Measurements from ENCODE around the gene NEAT1. TPM values are rescaled to one million over a fixed set of nuclear protein-coding genes. Genes with fewer than 3 reads are reported as not detected.
"Not testable (repeated sequence)": the region's sequence is repeated elsewhere in the genome, so short reads cannot be mapped to it uniquely, and the experiment has no call there.

Gene NEAT1
- total RNA-seq, 2 donors from 2014 or later = 554 to 555 TPM

- DNase-seq (no peak), ATAC-seq (no peak)
- Mint-ChIP-seq H3K27me3 (no peaks in the 10 kb centered on the region), H3K36me3 (ENCODE audit: low read depth) (no peaks in the 10 kb centered on the region), H3K4me1 (peaks cover 9% of the 10 kb centered on the region), H3K27ac (no peak overlapping the region), H3K4me3 (no peak overlapping the region)
- no peaks in the 10 kb centered on the region for H3K9me3 ChIP-seq (ENCODE audit: control insufficient read depth, low read length, poor library complexity, severe bottlenecking)
These were observed 37.0 kb downstream of the NEAT1 start for GRCh38 chr11:65459552-65459951.

GRCh38 chr11:65465471-65465870, 42.9 kb downstream of the NEAT1 start:
- DNase-seq; H3K27ac Mint-ChIP-seq; H3K27me3 Mint-ChIP-seq; ATAC-seq; H3K9me3 ChIP-seq (ENCODE audit: control insufficient read depth, low read length, poor library complexity, severe bottlenecking); H3K4me3 Mint-ChIP-seq; H3K36me3 Mint-ChIP-seq (ENCODE audit: low read depth): not testable (repeated sequence)
- H3K4me1 Mint-ChIP-seq = peaks cover 10% of the 10 kb centered on the region

- not testable (repeated sequence) for H3K9me3 ChIP-seq (ENCODE audit: control insufficient read depth, low read length, poor library complexity, severe bottlenecking); ATAC-seq; H3K27ac Mint-ChIP-seq; DNase-seq; H3K36me3 Mint-ChIP-seq (ENCODE audit: low read depth); H3K27me3 Mint-ChIP-seq; H3K4me3 Mint-ChIP-seq
- H3K4me1 Mint-ChIP-seq = peaks cover 14% of the 10 kb centered on the region
These were observed 44.7 kb downstream of the NEAT1 start for GRCh38 chr11:65467306-65467705.

DNA sequence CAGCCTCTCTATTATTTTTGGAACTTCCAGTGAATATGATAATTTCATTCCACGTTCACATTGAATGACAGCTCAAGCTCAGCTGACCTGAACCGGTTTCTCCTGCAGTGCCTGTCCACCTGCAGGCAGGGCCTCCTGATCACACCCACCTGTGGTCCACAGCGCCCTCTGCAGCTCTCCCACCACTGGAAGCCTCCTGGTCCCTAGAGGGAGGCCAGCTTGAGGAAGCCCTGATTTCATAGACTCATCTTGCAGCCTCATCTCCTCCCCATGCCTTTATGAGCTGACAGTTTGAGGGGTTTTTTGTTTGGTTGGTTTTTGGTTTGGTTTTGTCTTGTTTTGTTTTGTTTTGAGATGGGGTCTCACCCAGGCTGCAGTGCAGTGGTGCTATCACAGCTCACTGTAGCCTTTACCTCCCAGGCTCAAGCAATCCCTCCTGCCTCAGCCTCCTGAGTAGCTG, 46.3 kb downstream of the NEAT1 start:
- no peak overlapping the region for H3K4me3 Mint-ChIP-seq
- ATAC-seq = peak; percentile 30
- H3K9me3 ChIP-seq (ENCODE audit: control insufficient read depth, low read length, poor library complexity, severe bottlenecking) = no peaks in the 10 kb centered on the region
- peaks cover 14% of the 10 kb centered on the region for H3K4me1 Mint-ChIP-seq
- peak; percentile 34 to 39 (median 38) for DNase-seq
- no peaks in the 10 kb centered on the region for H3K36me3 Mint-ChIP-seq (ENCODE audit: low read depth)
- no peaks in the 10 kb centered on the region for H3K27me3 Mint-ChIP-seq
- no peak overlapping the region for H3K27ac Mint-ChIP-seq

- peak overlapping the region; percentile 98 for H3K27ac Mint-ChIP-seq
- peaks cover 14% of the 10 kb centered on the region for H3K4me1 Mint-ChIP-seq
- no peaks in the 10 kb centered on the region for H3K36me3 Mint-ChIP-seq (ENCODE audit: low read depth)
- no peaks in the 10 kb centered on the region for H3K9me3 ChIP-seq (ENCODE audit: control insufficient read depth, low read length, poor library complexity, severe bottlenecking)
- H3K27me3 Mint-ChIP-seq = no peaks in the 10 kb centered on the region
- ATAC-seq (no peak), DNase-seq (no peak)
- no peak overlapping the region for H3K4me3 Mint-ChIP-seq
These were observed 47.9 kb downstream of the NEAT1 start for GRCh38 chr11:65470433-65471049.

GRCh38 chr11:65471447-65471891, 48.9 kb downstream of the NEAT1 start:
- Mint-ChIP-seq H3K4me3 (no peak overlapping the region), H3K4me1 (peaks cover 15% of the 10 kb centered on the region), H3K27me3 (no peaks in the 10 kb centered on the region), H3K36me3 (ENCODE audit: low read depth) (no peaks in the 10 kb centered on the region), H3K27ac (peak overlapping the region; percentile 98)
- ATAC-seq (no peak), DNase-seq (no peak)
- no peaks in the 10 kb centered on the region for H3K9me3 ChIP-seq (ENCODE audit: control insufficient read depth, low read length, poor library complexity, severe bottlenecking)

DNA sequence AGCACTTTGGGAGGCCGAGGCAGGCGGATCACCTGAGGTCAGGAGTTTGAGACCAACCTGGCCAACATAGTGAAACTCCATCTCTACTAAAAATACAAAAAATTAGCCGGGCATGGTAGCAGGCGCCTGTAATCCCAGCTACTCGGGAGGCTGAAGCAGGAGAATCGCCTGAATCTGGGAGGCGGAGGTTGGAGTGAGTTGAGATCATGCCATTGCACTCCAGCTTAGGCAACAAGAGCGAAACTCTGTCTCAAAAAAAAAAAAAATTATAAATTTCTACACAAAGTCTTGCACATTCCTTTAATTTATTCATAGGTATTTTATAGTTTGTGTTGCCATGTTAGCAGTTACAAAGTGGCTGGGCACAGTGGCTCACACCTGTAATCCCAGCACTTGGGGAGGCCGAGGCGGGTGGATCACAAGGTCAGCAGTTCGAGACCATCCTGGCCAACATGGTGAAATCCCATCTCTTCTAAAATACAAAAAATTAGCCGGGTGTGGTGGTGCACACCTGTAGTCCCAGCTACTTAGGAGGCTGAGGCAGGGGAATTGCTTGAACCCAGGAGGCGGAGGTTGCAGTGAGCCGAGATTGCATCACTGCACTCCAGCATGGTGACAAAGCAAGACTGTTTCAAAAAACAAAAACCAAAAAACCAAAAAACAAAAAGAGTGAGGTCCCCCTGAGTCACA, 50.1 kb downstream of the NEAT1 start:
- H3K27ac Mint-ChIP-seq = peak overlapping the region; percentile 98
- H3K4me3 Mint-ChIP-seq = peak overlapping the region; percentile 88
- not testable (repeated sequence) for H3K36me3 Mint-ChIP-seq (ENCODE audit: low read depth); DNase-seq; H3K9me3 ChIP-seq (ENCODE audit: control insufficient read depth, low read length, poor library complexity, severe bottlenecking); ATAC-seq; H3K27me3 Mint-ChIP-seq
- peaks cover 23% of the 10 kb centered on the region for H3K4me1 Mint-ChIP-seq

GRCh38 chr11:65473278-65473860, 50.8 kb downstream of the NEAT1 start:
- peaks cover 24% of the 10 kb centered on the region for H3K4me1 Mint-ChIP-seq
- peak overlapping the region; percentile 98 for H3K27ac Mint-ChIP-seq
- peaks cover 2% of the 10 kb centered on the region for H3K36me3 Mint-ChIP-seq (ENCODE audit: low read depth)
- ATAC-seq (no peak), DNase-seq (no peak)
- H3K4me3 Mint-ChIP-seq = no peak overlapping the region
- no peaks in the 10 kb centered on the region for H3K27me3 Mint-ChIP-seq
- no peaks in the 10 kb centered on the region for H3K9me3 ChIP-seq (ENCODE audit: control insufficient read depth, low read length, poor library complexity, severe bottlenecking)

GRCh38 chr11:65474864-65475263, 52.3 kb downstream of the NEAT1 start:
- DNase-seq (no peak), ATAC-seq (no peak)
- Mint-ChIP-seq H3K4me1 (peaks cover 20% of the 10 kb centered on the region), H3K4me3 (no peak overlapping the region), H3K27me3 (no peaks in the 10 kb centered on the region), H3K27ac (peak overlapping the region; percentile 99), H3K36me3 (ENCODE audit: low read depth) (peaks cover 2% of the 10 kb centered on the region)
- H3K9me3 ChIP-seq (ENCODE audit: control insufficient read depth, low read length, poor library complexity, severe bottlenecking) = no peaks in the 10 kb centered on the region

DNA sequence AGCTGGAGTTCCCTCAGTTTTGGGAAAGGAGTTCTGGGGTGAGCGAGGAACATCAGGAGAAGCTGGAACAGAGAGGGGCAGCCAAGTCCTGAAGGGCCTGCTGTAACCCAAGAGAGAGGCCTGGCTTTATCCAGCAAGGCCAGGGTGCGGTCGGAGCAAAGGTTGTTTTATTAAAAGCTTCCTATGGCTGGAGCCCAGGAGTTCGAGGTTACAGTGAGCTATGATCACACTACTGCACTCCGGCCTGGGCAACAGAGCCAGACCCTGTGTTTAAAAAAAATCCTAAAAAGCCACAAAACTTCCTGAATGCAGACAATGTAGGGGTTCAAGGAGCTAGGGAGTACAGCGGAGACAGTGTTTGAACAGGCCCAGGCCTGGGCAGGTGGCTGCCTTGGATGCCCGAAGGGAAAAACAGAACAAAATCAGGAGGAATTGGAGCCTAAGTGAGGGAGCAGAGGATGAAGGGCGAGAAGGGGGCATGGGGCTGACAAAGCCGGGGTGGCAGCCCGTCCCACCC, 54.1 kb downstream of the NEAT1 start:
- no peaks in the 10 kb centered on the region for H3K27me3 Mint-ChIP-seq
- H3K4me1 Mint-ChIP-seq = peaks cover 20% of the 10 kb centered on the region
- peak overlapping the region; percentile 100 for H3K4me3 Mint-ChIP-seq
- DNase-seq (no peak), ATAC-seq (no peak)
- H3K36me3 Mint-ChIP-seq (ENCODE audit: low read depth) = peaks cover 2% of the 10 kb centered on the region
- H3K9me3 ChIP-seq (ENCODE audit: control insufficient read depth, low read length, poor library complexity, severe bottlenecking) = no peaks in the 10 kb centered on the region
- peak overlapping the region; percentile 99 for H3K27ac Mint-ChIP-seq

DNA sequence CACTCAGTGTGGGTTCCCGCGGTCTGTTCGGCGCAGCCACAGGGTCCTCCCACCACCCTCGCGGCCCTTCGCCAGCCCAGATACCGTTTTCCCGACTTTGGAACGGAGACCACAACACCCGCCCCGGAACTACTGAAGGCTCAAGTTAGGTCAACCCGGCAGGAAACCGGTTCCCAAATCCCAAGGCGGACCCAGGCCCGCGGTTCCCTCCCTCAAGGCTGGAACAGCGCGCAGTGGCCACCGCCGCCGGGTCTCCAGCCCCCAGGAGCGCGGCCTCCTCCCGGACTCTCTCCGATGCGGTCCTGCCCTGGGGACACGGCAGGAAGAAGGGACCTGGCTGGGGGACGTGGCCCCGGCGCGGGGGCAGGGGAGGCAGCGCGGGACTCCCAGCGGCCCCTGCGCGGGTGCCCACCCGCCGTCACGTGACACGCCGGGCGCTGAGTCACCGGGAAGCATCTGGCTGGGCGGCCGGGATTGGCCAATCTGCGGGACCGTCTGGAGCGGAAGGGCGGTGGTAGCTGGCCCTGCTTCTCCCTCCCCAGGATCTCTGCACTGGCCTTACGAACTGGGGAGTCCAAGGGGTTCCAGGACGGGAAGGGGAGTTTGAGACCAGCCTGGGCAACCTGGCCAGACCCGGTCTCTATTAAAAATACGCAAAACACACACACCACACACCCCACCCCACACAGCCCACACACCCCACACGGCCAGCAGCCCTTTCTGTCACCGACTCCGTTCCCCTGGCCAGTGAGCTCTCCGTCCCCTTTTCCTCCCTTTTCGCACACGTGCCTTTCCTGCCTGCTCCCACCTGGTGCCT, 54.8 kb downstream of the NEAT1 start:
- peak overlapping the region; percentile 99 for H3K27ac Mint-ChIP-seq
- DNase-seq (peak; percentile 74 to 83 (median 83)), ATAC-seq (peak; percentile 91)
- peaks cover 16% of the 10 kb centered on the region for H3K4me1 Mint-ChIP-seq
- peaks cover 2% of the 10 kb centered on the region for H3K36me3 Mint-ChIP-seq (ENCODE audit: low read depth)
- H3K27me3 Mint-ChIP-seq = no peaks in the 10 kb centered on the region
- H3K9me3 ChIP-seq (ENCODE audit: control insufficient read depth, low read length, poor library complexity, severe bottlenecking) = no peaks in the 10 kb centered on the region
- H3K4me3 Mint-ChIP-seq = peak overlapping the region; percentile 100

DNA sequence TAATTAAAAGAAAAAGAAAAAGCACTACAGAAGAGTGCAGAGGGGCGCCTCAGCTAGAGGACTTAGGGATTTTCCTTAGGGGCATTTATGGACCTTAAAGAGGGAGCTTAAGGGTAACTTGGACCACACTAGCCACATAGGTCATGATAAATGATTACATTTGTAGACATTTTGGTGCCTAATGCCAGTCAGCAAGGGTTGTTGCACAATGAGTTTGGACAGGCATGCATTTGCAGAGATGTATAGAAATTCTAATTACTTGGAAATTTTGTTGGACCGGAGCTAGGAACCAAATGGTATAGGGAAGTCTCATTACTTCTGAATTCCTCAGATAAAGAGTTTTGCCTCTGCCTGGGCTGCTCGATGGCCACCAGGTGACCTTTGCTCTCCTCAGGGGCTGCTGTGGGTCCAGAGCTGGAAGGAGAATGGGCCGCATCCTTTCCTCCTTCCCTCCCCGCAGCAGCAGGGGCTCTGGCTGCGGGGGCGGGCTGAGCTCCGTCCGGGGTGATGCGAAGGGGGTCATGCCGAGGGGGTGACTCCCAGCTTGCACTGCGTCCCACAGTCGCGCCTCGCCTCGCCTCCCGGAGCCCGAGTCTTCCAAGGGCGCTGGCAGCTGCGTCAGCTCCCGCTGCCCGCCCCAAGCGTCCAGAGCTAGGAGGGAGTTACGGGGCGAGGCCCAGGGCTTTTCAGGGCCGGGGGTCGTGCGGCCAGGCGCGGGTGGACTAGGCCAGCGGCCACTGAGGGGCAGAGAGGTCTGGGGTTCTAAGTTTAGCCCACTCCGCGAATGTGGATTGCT, 56.0 kb downstream of the NEAT1 start:
- Mint-ChIP-seq H3K4me3 (peak overlapping the region; percentile 41), H3K36me3 (ENCODE audit: low read depth) (peaks cover 2% of the 10 kb centered on the region), H3K27ac (peak overlapping the region; percentile 99), H3K27me3 (no peaks in the 10 kb centered on the region), H3K4me1 (peaks cover 16% of the 10 kb centered on the region)
- DNase-seq (no peak), ATAC-seq (no peak)
- no peaks in the 10 kb centered on the region for H3K9me3 ChIP-seq (ENCODE audit: control insufficient read depth, low read length, poor library complexity, severe bottlenecking)

Data from T-helper 17 cell (primary cell).